Neural cell (in vitro differentiated cells): ENCODE results near the gene SMPD1.

Source experiments
- EP300 ChIP-seq: fragments of 450-650 bp; conservative IDR thresholded peaks from 2 replicates; pipeline ENCODE4 v1.6.1; 2014; ENCODE audit warnings: antibody characterized with exemption, mild to moderate bottlenecking, moderate library complexity; ENCODE audit not compliant: poor library complexity, severe bottlenecking
- TAF1 ChIP-seq: IDR thresholded peaks from 2 replicates; pipeline ENCODE4 v1.6.1; 2012; ENCODE audit warnings: low read depth
- TF ChIP-seq, protein P1 (sequence below): IDR thresholded peaks from 2 replicates; pipeline ENCODE4 v1.6.1; 2012; ENCODE audit warnings: borderline replicate concordance

DNA sequence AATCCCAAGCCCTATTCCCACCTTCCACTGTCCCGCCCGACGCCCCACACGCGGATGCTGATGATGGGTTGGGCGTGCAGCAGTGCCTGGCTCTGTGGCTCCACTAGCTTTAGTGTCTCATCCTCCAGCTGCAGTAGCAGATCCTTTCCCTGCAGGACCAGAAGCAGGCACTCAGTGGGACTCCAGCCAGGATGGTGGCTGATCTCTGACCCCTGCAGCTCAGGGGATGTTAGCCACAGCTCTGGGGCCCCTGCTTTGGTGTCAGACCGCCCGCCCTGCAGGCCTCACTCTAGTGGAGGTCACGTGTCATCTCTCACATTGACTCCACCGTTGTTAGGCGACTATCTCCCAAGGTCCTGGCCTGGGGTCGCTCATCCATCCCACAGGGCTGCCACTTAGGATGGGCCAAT is 11.8 kb downstream of the SMPD1 start:
- TF ChIP-seq, protein P1, sequence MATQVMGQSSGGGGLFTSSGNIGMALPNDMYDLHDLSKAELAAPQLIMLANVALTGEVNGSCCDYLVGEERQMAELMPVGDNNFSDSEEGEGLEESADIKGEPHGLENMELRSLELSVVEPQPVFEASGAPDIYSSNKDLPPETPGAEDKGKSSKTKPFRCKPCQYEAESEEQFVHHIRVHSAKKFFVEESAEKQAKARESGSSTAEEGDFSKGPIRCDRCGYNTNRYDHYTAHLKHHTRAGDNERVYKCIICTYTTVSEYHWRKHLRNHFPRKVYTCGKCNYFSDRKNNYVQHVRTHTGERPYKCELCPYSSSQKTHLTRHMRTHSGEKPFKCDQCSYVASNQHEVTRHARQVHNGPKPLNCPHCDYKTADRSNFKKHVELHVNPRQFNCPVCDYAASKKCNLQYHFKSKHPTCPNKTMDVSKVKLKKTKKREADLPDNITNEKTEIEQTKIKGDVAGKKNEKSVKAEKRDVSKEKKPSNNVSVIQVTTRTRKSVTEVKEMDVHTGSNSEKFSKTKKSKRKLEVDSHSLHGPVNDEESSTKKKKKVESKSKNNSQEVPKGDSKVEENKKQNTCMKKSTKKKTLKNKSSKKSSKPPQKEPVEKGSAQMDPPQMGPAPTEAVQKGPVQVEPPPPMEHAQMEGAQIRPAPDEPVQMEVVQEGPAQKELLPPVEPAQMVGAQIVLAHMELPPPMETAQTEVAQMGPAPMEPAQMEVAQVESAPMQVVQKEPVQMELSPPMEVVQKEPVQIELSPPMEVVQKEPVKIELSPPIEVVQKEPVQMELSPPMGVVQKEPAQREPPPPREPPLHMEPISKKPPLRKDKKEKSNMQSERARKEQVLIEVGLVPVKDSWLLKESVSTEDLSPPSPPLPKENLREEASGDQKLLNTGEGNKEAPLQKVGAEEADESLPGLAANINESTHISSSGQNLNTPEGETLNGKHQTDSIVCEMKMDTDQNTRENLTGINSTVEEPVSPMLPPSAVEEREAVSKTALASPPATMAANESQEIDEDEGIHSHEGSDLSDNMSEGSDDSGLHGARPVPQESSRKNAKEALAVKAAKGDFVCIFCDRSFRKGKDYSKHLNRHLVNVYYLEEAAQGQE, result no peak
- TF ChIP-seq EP300 (no peak), TAF1 (no peak)
